ENCODE data around the gene SEC61A2. TPM values are rescaled to one million over a fixed set of nuclear protein-coding genes. Genes with fewer than 3 reads are reported as not detected.

Gene SEC61A2
- total and polyA plus RNA-seq, 5 experiments from 2014 or later, result 1.9 to 15.6 (median 4.2) TPM

DNA sequence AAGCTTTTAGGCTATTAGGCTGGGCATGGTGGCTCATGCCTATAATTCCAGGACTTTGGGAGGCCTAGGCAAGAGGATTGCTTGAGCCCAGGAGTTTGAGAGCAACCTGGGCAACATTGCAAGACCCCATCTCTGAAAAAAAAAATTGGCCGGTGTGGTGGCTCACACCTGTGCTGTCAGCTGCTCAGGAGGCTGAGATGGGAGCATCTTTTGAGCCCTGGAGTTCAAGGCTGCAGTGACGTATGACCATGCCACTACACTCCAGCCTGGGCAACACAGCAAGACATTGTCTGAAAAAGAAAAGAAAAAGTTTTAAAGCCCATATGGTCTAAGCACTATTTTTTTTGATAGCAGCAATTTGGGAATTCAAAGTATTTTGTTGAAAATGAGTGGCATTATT is 15.8 kb upstream of the SEC61A2 start:
- no peak overlapping the region for H3K4me3 Mint-ChIP-seq
- ATAC-seq (no peak), DNase-seq (no peak)
- H3K9me3 Mint-ChIP-seq, result no peaks in the 10 kb centered on the region
- peak overlapping the region in 2 of 10 donors; percentile 53 to 76 for H3K27ac Mint-ChIP-seq
- H3K4me1 Mint-ChIP-seq, result peaks cover 8 to 23% (median 14%) of the 10 kb centered on the region in 4 donors
- POLR2A ChIA-PET, result no interaction called here
- no peaks in the 10 kb centered on the region for H3K27me3 Mint-ChIP-seq
- H3K36me3 Mint-ChIP-seq, result peaks cover 5 to 28% (median 11%) of the 10 kb centered on the region in 3 donors

DNA sequence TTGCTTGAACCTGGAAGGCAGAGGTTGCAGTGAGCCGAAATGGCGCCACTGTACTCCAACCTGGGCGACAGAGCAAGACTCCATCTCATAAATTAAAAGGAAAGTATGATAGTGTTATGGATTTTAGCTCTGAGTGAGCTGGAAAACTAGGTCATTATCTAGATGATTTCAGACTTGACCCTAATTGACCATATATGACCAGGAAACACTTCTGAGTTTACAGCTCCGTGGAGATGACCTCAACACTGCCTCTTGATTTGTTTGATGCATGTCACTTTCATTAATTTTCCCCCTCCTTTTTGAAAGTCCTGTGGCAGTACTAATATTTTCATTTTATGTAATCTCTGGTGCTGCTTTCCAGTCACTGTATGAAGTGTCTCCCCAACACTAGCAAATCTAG is 7.8 kb upstream of the SEC61A2 start:
- Mint-ChIP-seq H3K27ac (peak overlapping the region in 2 of 10 donors; percentile 38 to 77), H3K4me1 (peaks cover 0 to 17% (median 3%) of the 10 kb centered on the region in 4 donors), H3K36me3 (peaks cover 0 to 56% (median 22%) of the 10 kb centered on the region in 3 donors), H3K27me3 (no peaks in the 10 kb centered on the region), H3K4me3 (no peak overlapping the region), H3K9me3 (no peaks in the 10 kb centered on the region)
- POLR2A ChIA-PET, result no interaction called here
- ATAC-seq, result no peak
- no peak for DNase-seq

DNA sequence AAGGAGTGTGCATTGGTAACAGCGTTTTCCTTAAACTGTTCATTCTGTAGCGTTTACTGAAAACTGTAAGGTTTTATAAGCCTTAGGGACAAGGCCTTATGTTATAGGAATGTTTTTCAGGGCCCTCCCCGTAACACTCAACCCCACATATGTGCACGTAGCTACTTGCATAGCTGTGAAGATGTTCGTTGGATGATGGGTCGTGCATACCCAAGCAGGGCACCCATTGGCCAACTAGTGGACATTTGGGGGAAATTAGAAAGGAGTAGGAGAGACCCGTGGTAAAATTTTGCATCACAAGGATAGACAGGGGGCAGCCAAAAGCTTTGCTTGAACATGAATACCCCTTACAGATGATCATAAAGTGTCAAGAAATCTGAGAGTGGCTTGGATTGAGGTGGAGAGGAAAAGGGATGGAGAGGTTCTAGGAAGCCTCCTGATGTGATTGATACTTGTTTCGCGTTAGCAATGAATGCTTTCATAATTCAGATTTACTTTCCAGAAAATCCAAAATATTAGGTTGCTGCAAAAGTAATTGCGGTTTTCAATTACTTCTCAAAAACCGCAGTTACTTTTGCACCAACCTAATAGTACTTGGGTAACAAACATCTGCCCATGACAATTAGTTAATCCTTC is 878 bp downstream of the SEC61A2 start:
- DNase-seq (peak in 8 of 10 donors; percentile 1 to 35 (median 26)), ATAC-seq (peak; percentile 18 to 21)
- H3K27me3 Mint-ChIP-seq, result no peaks in the 10 kb centered on the region
- H3K27ac Mint-ChIP-seq, result peak overlapping the region; percentile 48 to 93 (median 90)
- no peaks in the 10 kb centered on the region for H3K9me3 Mint-ChIP-seq
- POLR2A ChIA-PET, result interaction anchor here (0.6 to 1.6 kb wide), 6 partner anchors 51 to 1211 kb away, joined by 3 to 5 read pairs (median 3); partner anchors contain the start of genes CDC123, DHTKD1 and NUDT5
- H3K4me1 Mint-ChIP-seq, result peaks cover 14 to 23% (median 16%) of the 10 kb centered on the region in 4 donors
- H3K36me3 Mint-ChIP-seq, result peaks cover 0 to 15% (median 0%) of the 10 kb centered on the region in 3 donors
- H3K4me3 Mint-ChIP-seq, result peak overlapping the region; percentile 81 to 96 (median 90)

DNA sequence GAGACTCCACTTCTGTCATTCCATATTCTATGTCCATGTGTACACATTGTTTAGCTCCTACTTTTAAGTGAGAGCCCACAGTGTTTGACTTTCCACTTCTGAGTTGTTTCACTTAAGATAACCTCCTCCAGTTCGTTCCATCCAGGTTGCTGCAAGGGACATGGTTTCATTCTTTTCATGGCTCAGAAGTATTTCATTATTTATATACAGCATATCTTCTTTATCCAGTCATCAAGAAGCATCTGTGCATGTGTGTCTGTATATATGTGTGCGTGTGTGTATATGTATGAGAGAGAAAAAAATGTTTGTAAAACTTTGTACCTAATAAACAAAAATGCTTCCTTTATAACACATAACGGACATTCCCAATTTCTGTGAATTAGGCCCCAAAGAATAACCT is 6.2 kb downstream of the SEC61A2 start:
- Mint-ChIP-seq H3K4me3 (no peak overlapping the region), H3K27ac (no peak overlapping the region), H3K9me3 (no peaks in the 10 kb centered on the region), H3K4me1 (peaks cover 0 to 7% (median 3%) of the 10 kb centered on the region in 4 donors), H3K27me3 (no peaks in the 10 kb centered on the region), H3K36me3 (peaks cover 0 to 55% (median 4%) of the 10 kb centered on the region in 3 donors)
- no peak for ATAC-seq
- DNase-seq, result no peak
- POLR2A ChIA-PET, result no interaction called here

DNA sequence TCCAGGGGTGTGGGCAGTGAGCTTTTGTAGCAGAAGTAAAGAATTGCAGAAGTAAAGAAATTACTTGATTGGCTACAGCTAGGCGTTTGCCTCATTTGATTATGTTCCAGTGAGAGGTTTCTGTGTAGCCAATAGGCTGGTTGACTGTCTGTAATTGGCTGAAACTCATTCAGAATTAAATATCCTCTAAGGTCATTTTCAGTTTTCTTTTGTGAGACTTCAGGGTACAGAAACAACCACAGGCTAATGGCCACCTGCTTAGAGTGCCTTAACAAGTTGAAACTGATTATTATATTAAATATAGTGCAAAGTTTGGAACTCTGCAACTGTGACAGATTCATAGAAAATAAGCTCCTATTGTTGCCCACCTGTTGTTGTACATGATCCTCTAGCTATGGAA is 10.6 kb downstream of the SEC61A2 start:
- H3K27me3 Mint-ChIP-seq, result no peaks in the 10 kb centered on the region
- no peak overlapping the region for H3K27ac Mint-ChIP-seq
- peaks cover 14 to 75% (median 15%) of the 10 kb centered on the region in 3 donors for H3K36me3 Mint-ChIP-seq
- POLR2A ChIA-PET, result interaction anchor here (0.6 to 0.7 kb wide), 2 partner anchors 61 to 1162 kb away, joined by 3 to 5 read pairs; no protein-coding TSS in a partner anchor
- H3K4me3 Mint-ChIP-seq, result no peak overlapping the region
- ATAC-seq, result no peak
- no peaks in the 10 kb centered on the region for H3K9me3 Mint-ChIP-seq
- H3K4me1 Mint-ChIP-seq, result peaks cover 0 to 4% (median 0%) of the 10 kb centered on the region in 4 donors
- DNase-seq, result no peak

DNA sequence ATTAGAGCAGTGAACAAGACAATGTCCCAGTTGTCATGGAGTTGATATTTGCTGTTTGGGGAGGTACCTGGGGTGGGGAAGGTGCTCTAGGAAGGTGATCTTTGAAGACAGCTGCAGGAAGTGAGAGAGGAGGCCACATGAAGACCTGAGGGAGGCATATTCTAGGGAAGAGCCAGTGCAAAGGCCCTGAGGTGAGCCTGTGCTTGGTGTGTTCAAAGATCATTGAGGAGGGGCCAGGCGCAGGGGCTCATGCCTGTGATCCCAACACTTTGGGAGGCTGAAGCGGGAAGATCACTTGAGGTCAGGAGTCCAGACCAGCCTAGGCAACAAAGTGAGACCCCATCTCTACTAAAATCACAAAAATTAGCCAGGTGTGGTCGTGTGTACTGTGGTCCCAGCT is 15.1 kb downstream of the SEC61A2 start:
- ATAC-seq (no peak), DNase-seq (no peak)
- H3K9me3 Mint-ChIP-seq, result no peaks in the 10 kb centered on the region
- peaks cover 0 to 4% (median 0%) of the 10 kb centered on the region in 4 donors for H3K4me1 Mint-ChIP-seq
- H3K27ac Mint-ChIP-seq, result no peak overlapping the region
- peaks cover 15 to 73% (median 25%) of the 10 kb centered on the region in 3 donors for H3K36me3 Mint-ChIP-seq
- no peaks in the 10 kb centered on the region for H3K27me3 Mint-ChIP-seq
- POLR2A ChIA-PET, result interaction anchor here (0.6 kb wide), 1 partner anchor 24 kb away, joined by 4 read pairs; no protein-coding TSS in a partner anchor
- no peak overlapping the region for H3K4me3 Mint-ChIP-seq

DNA sequence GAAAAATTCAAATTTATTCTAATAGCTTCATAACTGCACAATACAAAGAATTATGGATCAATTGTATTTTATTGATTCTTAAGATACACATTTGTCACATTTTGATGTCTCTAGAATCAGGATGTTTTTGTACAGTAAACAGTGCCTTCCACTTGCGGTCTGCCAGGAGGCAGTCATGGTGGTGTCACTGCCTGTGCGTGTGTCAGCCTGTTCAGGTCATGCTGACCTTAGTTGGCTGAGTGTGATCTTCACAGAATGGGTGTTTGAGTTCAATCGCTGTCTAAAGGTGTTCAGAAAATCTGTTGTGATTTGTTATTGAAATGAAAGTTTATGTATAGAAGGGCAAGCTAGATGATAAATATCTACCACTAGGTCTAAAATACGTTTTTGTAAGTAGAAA is 20.7 kb downstream of the SEC61A2 start:
- POLR2A ChIA-PET, result no interaction called here
- peaks cover 3 to 76% (median 24%) of the 10 kb centered on the region in 3 donors for H3K36me3 Mint-ChIP-seq
- H3K27ac Mint-ChIP-seq, result peak overlapping the region in 1 of 10 donors; percentile 53

DNA sequence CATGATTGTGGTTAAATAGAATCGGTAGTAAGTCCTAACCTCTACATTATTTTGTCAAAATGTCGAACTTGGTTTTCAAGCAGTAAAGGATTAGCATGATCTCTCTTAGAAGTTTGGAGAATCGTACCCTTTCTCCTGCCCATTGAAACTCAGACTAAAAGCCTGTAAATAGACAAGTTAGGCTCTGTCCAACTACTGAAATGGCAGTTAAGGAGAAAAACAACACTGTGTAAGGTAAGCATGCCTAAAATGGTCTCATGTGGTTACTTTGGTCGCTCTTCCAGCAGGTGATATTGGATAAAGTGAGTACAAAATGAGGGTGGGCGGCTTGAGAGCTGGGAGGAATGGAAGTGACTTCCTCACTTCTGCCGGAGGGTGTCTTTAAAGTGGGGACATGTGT is 25.0 kb downstream of the SEC61A2 start:
- no peak for ATAC-seq
- H3K27ac Mint-ChIP-seq, result peak overlapping the region in 1 of 10 donors; percentile 30

More for the DNA sequence above, 20.7 kb downstream of the SEC61A2 start:
- ATAC-seq (no peak), DNase-seq (no peak)
- H3K4me3 Mint-ChIP-seq, result no peak overlapping the region
- H3K9me3 Mint-ChIP-seq, result no peaks in the 10 kb centered on the region
- H3K27me3 Mint-ChIP-seq, result no peaks in the 10 kb centered on the region
- peaks cover 0 to 5% (median under 1%) of the 10 kb centered on the region in 4 donors for H3K4me1 Mint-ChIP-seq

DNA sequence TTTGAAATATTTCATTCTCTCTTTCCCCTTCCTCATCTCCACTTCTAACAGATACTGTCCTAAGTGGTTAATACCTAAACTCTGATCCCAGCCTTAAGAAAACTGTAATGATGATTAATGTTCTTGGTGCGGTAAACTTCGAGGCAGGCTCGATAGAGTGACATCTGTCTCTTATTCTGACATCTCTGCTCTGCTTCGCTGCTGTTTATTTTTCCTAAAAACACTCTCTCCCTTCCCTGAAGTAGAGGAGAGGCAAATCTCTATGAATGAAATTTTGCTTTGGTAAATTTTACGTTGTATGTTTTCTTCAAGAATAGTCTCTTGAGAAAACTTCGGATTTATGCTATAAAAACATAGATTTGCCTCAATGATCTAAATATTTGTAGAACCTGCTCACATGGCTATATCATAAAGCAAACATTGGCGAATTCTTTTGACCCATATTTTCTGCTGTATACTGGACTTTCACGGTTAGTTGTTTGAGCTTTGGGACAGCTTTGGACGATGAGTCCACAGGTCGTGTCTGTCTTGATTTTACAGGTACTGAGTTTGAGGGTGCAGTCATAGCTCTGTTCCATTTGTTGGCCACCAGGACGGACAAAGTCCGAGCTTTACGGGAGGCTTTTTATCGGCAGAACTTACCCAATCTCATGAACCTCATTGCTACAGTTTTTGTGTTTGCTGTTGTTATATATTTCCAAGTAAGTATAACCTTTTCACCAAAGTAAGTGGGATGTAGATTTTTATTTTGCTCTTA is 27.1 kb downstream of the SEC61A2 start:
- ATAC-seq (no peak), DNase-seq (no peak)
- POLR2A ChIA-PET, result no interaction called here
- H3K4me1 Mint-ChIP-seq, result peaks cover 0 to 2% (median under 1%) of the 10 kb centered on the region in 4 donors
- peaks cover 0 to 76% (median 12%) of the 10 kb centered on the region in 3 donors for H3K36me3 Mint-ChIP-seq
- H3K9me3 Mint-ChIP-seq, result no peaks in the 10 kb centered on the region
- no peaks in the 10 kb centered on the region for H3K27me3 Mint-ChIP-seq
- H3K27ac Mint-ChIP-seq, result no peak overlapping the region
- H3K4me3 Mint-ChIP-seq, result no peak overlapping the region

More for the DNA sequence above, 25.0 kb downstream of the SEC61A2 start:
- no peak overlapping the region for H3K4me3 Mint-ChIP-seq
- DNase-seq, result no peak
- H3K9me3 Mint-ChIP-seq, result no peaks in the 10 kb centered on the region
- POLR2A ChIA-PET, result no interaction called here
- H3K36me3 Mint-ChIP-seq, result peaks cover 3 to 80% (median 18%) of the 10 kb centered on the region in 3 donors
- H3K4me1 Mint-ChIP-seq, result peaks cover 0 to 5% (median under 1%) of the 10 kb centered on the region in 4 donors
- H3K27me3 Mint-ChIP-seq, result no peaks in the 10 kb centered on the region

DNA sequence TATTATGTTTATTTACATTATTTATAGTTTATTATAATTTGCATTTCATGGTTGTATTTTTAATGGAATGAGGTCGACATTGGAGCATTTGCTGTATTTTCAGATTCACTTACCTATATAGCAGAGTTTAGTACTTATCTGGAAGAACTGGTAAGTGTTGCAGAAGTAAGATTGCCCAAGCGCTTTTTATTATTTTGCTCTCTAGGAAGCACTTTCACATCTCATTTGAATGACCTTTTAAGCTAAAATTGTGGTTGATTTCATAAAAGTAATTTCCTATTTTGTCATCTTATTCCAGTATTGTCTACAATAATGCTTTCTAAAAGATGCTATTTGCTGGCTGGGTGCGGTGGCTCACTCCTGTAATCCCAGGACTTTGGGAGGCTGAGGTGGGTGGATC is 28.6 kb downstream of the SEC61A2 start:
- Mint-ChIP-seq H3K9me3 (no peaks in the 10 kb centered on the region), H3K36me3 (peaks cover 0 to 78% (median 16%) of the 10 kb centered on the region in 3 donors), H3K4me1 (peaks cover 0 to 2% (median under 1%) of the 10 kb centered on the region in 4 donors), H3K4me3 (no peak overlapping the region), H3K27me3 (no peaks in the 10 kb centered on the region), H3K27ac (no peak overlapping the region)
- ATAC-seq, result no peak
- POLR2A ChIA-PET, result interaction anchor here (0.9 kb wide), 1 partner anchor 9 kb away, joined by 5 read pairs; no protein-coding TSS in a partner anchor
- DNase-seq, result no peak

DNA sequence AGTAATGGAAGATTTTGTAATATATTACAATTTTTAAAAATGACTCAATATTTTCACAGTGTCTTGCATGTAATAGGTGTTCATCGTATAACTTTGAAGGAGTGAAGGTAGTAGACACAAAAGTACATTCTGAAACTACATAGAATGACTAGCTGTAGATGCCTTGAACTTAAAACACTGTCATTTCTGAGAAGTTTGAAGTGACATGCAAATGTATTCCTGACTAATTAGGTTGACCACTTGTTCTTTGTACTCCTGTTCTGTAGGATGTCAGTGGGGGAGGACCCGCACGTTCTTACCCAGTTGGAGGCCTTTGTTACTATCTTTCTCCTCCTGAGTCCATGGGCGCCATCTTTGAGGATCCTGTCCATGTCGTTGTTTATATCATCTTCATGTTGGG is 31.2 kb downstream of the SEC61A2 start:
- Mint-ChIP-seq H3K4me1 (peaks cover 0 to 2% (median 0%) of the 10 kb centered on the region in 4 donors), H3K27ac (no peak overlapping the region), H3K4me3 (no peak overlapping the region), H3K27me3 (no peaks in the 10 kb centered on the region), H3K9me3 (no peaks in the 10 kb centered on the region), H3K36me3 (peaks cover 0 to 83% (median 20%) of the 10 kb centered on the region in 3 donors)
- no peak for ATAC-seq
- POLR2A ChIA-PET, result no interaction called here
- DNase-seq, result no peak

DNA sequence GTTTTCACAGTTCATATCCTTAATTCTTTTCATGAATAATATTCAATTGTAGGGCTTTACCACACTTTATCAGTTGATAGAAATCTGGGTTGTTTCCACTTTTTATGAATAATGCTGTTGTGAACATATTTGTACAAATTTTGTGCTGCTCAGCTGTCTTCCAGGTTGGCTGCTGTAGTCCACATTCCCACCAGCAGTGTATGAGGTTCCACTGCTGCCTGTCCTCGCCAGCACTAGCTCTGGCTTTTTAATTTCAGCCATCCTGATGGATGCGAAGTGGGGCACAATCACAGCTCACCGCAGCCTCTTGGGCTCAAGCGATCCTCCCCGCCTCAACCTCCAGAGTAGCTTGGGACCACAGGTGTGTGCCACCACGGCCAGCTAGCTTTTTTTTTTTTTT is 33.5 kb downstream of the SEC61A2 start:
- Mint-ChIP-seq H3K27me3 (no peaks in the 10 kb centered on the region), H3K27ac (peak overlapping the region in 1 of 10 donors; percentile 78), H3K4me3 (no peak overlapping the region), H3K36me3 (peaks cover 0 to 83% (median 15%) of the 10 kb centered on the region in 3 donors), H3K4me1 (peaks cover 0 to 2% (median 0%) of the 10 kb centered on the region in 4 donors), H3K9me3 (no peaks in the 10 kb centered on the region)
- DNase-seq, result no peak
- ATAC-seq, result no peak
- POLR2A ChIA-PET, result interaction anchor here (0.6 kb wide), 1 partner anchor 10 kb away, joined by 4 read pairs; no protein-coding TSS in a partner anchor

DNA sequence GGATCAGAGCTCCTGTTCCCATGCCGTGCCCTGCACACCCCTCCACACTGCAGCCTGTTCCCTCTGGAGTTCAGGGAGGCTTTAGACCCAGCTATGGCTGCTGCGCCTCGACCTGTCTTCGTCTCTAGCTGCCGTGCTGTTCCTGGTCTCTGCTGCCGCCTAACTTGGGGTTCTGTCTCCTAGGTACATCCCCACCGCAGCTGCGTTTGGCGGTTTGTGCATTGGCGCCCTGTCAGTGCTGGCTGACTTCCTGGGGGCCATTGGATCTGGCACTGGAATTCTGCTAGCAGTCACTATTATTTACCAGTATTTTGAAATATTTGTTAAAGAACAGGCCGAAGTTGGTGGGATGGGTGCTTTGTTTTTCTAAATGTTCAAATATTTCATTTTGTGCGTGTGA is 34.6 kb downstream of the SEC61A2 start:
- H3K4me1 Mint-ChIP-seq, result peaks cover 0 to 2% (median 0%) of the 10 kb centered on the region in 4 donors
- peaks cover 0 to 84% (median 15%) of the 10 kb centered on the region in 3 donors for H3K36me3 Mint-ChIP-seq
- no peak overlapping the region for H3K4me3 Mint-ChIP-seq
- H3K27me3 Mint-ChIP-seq, result no peaks in the 10 kb centered on the region
- no peaks in the 10 kb centered on the region for H3K9me3 Mint-ChIP-seq
- H3K27ac Mint-ChIP-seq, result peak overlapping the region in 4 of 10 donors; percentile 37 to 65 (median 54)
- no peak for ATAC-seq
- DNase-seq, result no peak
- POLR2A ChIA-PET, result no interaction called here

All from naive thymus-derived CD8-positive, alpha-beta T cell (primary cell).